BE2C (cell line): ENCODE measurements around the gene HSD17B1.

Experiments
- DNase-seq: peaks from one replicate; pipeline ENCODE4 v3.0.0-alpha.2; 2020
- H3K27me3 ChIP-seq: fragments of 250-450 bp; sonication (Bioruptor Pico); 2 replicates; pipeline ENCODE4 v1.5.1; 2020; ENCODE audit warnings: mild to moderate bottlenecking
- H3K36me3 ChIP-seq: fragments of 250-450 bp; sonication (Bioruptor Pico); 2 replicates; pipeline ENCODE4 v1.5.1; 2020; ENCODE audit warnings: mild to moderate bottlenecking
- H3K4me1 ChIP-seq: fragments of 250-450 bp; sonication (Bioruptor Pico); 2 replicates; pipeline ENCODE4 v1.5.1; 2020
- H3K4me3 ChIP-seq: 2 replicates; pipeline ENCODE4 v1.5.1; 2011; ENCODE audit warnings: low read depth, low read length
- H3K9me3 ChIP-seq: fragments of 250-450 bp; sonication (Bioruptor Pico); 2 replicates; pipeline ENCODE4 v1.5.1; 2020
- CTCF ChIP-seq: IDR thresholded peaks from 2 replicates; pipeline ENCODE4 v1.5.1; 2012; ENCODE audit warnings: mild to moderate bottlenecking, low read depth, low read length

The HSD17B1 gene

GRCh38 chr17:42521666-42522262, 31.0 kb upstream of the HSD17B1 start:
- Histone ChIP-seq H3K4me3 (no peak overlapping the region), H3K36me3 (peaks cover 27% of the 10 kb centered on the region), H3K9me3 (no peaks in the 10 kb centered on the region), H3K4me1 (peaks cover 29% of the 10 kb centered on the region), H3K27me3 (no peaks in the 10 kb centered on the region; the same call in 1 of the 2 replicates)
- TF ChIP-seq CTCF: no peak
- DNase-seq: no peak

- no peak for TF ChIP-seq CTCF
- H3K36me3 ChIP-seq: peaks cover 21% of the 10 kb centered on the region
- H3K4me1 ChIP-seq: peaks cover 28% of the 10 kb centered on the region
- H3K9me3 ChIP-seq: no peaks in the 10 kb centered on the region
- H3K27me3 ChIP-seq: no peaks in the 10 kb centered on the region; the same call in 1 of the 2 replicates
- DNase-seq: no peak
- no peak overlapping the region for H3K4me3 ChIP-seq
Measured at GRCh38 chr17:42522263-42522790, 30.4 kb upstream of the HSD17B1 start.

GRCh38 chr17:42522798-42523278, 29.9 kb upstream of the HSD17B1 start:
- peaks cover 18% of the 10 kb centered on the region for H3K36me3 ChIP-seq
- DNase-seq: no peak
- H3K4me1 ChIP-seq: peaks cover 23% of the 10 kb centered on the region
- no peaks in the 10 kb centered on the region for H3K27me3 ChIP-seq
- H3K4me3 ChIP-seq: no peak overlapping the region
- TF ChIP-seq CTCF: no peak
- H3K9me3 ChIP-seq: no peaks in the 10 kb centered on the region

- H3K36me3 ChIP-seq: peaks cover 15% of the 10 kb centered on the region
- TF ChIP-seq CTCF: no peak
- H3K27me3 ChIP-seq: no peaks in the 10 kb centered on the region
- H3K4me1 ChIP-seq: no peaks in the 10 kb centered on the region; the same call in none of the 2 replicates
- DNase-seq: no peak
- no peak overlapping the region for H3K4me3 ChIP-seq
- no peaks in the 10 kb centered on the region for H3K9me3 ChIP-seq
Measured at GRCh38 chr17:42525221-42525620, 27.5 kb upstream of the HSD17B1 start.

- TF ChIP-seq CTCF: no peak
- Histone ChIP-seq H3K27me3 (no peaks in the 10 kb centered on the region), H3K4me3 (no peak overlapping the region), H3K9me3 (no peaks in the 10 kb centered on the region), H3K36me3 (peaks cover 12% of the 10 kb centered on the region), H3K4me1 (no peaks in the 10 kb centered on the region)
- DNase-seq: no peak
Measured at GRCh38 chr17:42526031-42526444, 26.7 kb upstream of the HSD17B1 start.

- Histone ChIP-seq H3K27me3 (no peaks in the 10 kb centered on the region), H3K4me1 (no peaks in the 10 kb centered on the region), H3K36me3 (no peaks in the 10 kb centered on the region), H3K4me3 (no peak overlapping the region), H3K9me3 (no peaks in the 10 kb centered on the region)
- TF ChIP-seq CTCF: no peak
- no peak for DNase-seq
Measured at GRCh38 chr17:42527932-42528331, 24.8 kb upstream of the HSD17B1 start.
